H1 (cell line): Measurements from ENCODE around the gene KIDINS220.

Source experiments
- BRCA1 ChIP-seq: IDR thresholded peaks from 2 replicates; pipeline ENCODE4 v1.6.1; 2012; ENCODE audit warnings: low read depth, low read length, improper control_type of control experiment
- CEBPB ChIP-seq: IDR thresholded peaks from 2 replicates; pipeline ENCODE4 v1.6.1; 2012; ENCODE audit warnings: low read depth, low read length
- CTCF ChIP-seq, 3 experiments: IDR thresholded peaks; 1 replicate in 2 of 3; 2 replicates in 1 of 3; pipeline versions ENCODE4 v1.5.1 to v1.6.1; 2011; ENCODE audit warnings: low read length in 3 of 3, mild to moderate bottlenecking in 3 of 3, inconsistent platforms in 2 of 3, low read depth in 1 of 3, moderate library complexity in 1 of 3; ENCODE audit not compliant: insufficient read depth in 1 of 3; ENCODE audit errors: control extremely low read depth in 1 of 3
- EP300 ChIP-seq, 2 experiments: IDR thresholded peaks; 1 replicate in 1 of 2; 2 replicates in 1 of 2; pipeline ENCODE4 v1.6.1; 2011 to 2012; ENCODE audit warnings: low read depth in 2 of 2, low read length in 2 of 2, mild to moderate bottlenecking in 2 of 2, borderline replicate concordance in 1 of 2, inconsistent platforms in 1 of 2, moderate library complexity in 1 of 2
- EZH2 ChIP-seq: fragments of 200-600 bp; sonication (generic); IDR thresholded peaks from 2 replicates; pipeline ENCODE4 v1.7.1; 2012; ENCODE audit warnings: low read depth, mild to moderate bottlenecking, moderate library complexity, low read length, inconsistent platforms; ENCODE audit not compliant: severe bottlenecking
- JUND ChIP-seq: IDR thresholded peaks from 2 replicates; pipeline ENCODE4 v1.6.1; 2011; ENCODE audit warnings: mild to moderate bottlenecking, improper control_type of control experiment, low read length
- POLR2A ChIP-seq, 2 experiments: IDR thresholded peaks; 1 replicate in 1 of 2; 2 replicates in 1 of 2; pipeline ENCODE4 v1.6.1; 2011; ENCODE audit warnings: low read depth in 2 of 2, low read length in 2 of 2, mild to moderate bottlenecking in 2 of 2; ENCODE audit errors: control extremely low read depth in 1 of 2
- RNF2 ChIP-seq: fragments of 200-900, 300-1000 bp; sonication (generic); IDR thresholded peaks from 2 replicates; pipeline ENCODE4 v1.7.1; 2016; ENCODE audit warnings: borderline replicate concordance, low read depth, mild to moderate bottlenecking, antibody characterized with exemption, low read length; ENCODE audit not compliant: poor library complexity, severe bottlenecking; ENCODE audit errors: missing control alignments
- TEAD4 ChIP-seq: IDR thresholded peaks from 2 replicates; pipeline ENCODE4 v1.6.1; 2012; ENCODE audit warnings: low read depth, low read length, inconsistent platforms, mixed read lengths

- TF ChIP-seq BRCA1 (no peak), POLR2A (IDR thresholded peaks at IDR 0.05; ENCODE audit: control extremely low read depth in 1 of 2, low read depth in 2 of 2, low read length in 2 of 2) (no peak), CTCF (IDR thresholded peaks at IDR 0.05; ENCODE audit: control extremely low read depth in 1 of 3, insufficient read depth in 1 of 3, low read depth in 1 of 3, low read length in 3 of 3) (no peak), EZH2 (no peak), TEAD4 (no peak), EP300 (IDR thresholded peaks at IDR 0.05; ENCODE audit: borderline replicate concordance in 1 of 2, low read depth in 2 of 2, low read length in 2 of 2) (no peak), RNF2 (no peak), CEBPB (no peak), JUND (no peak)
These were observed 135.6 kb downstream of the KIDINS220 start for GRCh38 chr2:8701681-8702379.
